Karpas-422 (cell line): ENCODE data around the gene KAZN. TPM values are rescaled to one million over a fixed set of nuclear protein-coding genes. Genes with fewer than 3 reads are reported as not detected.

Experiments
- DNase-seq: peaks from one replicate; pipeline ENCODE4 v3.0.0-alpha.2; 2015
- H2AFZ ChIP-seq: fragments of 200-600 bp; sonication (generic); 2 replicates; pipeline ENCODE4 v1.6.1; 2014; ENCODE audit warnings: antibody characterized with exemption, low read length, mixed read lengths
- H3K27ac ChIP-seq: fragments of 200-600 bp; sonication (generic); 2 replicates; pipeline ENCODE4 v1.5.1; 2014; ENCODE audit warnings: mild to moderate bottlenecking, low read length, moderate library complexity
- H3K27me3 ChIP-seq: fragments of 200-600 bp; sonication (generic); 2 replicates; pipeline ENCODE4 v1.6.1; 2014; ENCODE audit warnings: low read length, mixed read lengths
- H3K36me3 ChIP-seq: fragments of 200-600 bp; sonication (generic); 2 replicates; pipeline ENCODE4 v1.6.1; 2014; ENCODE audit warnings: low read length, mixed read lengths; ENCODE audit not compliant: insufficient read depth
- H3K4me1 ChIP-seq: fragments of 200-600 bp; sonication (generic); 2 replicates; pipeline ENCODE4 v1.6.1; 2014; ENCODE audit warnings: mild to moderate bottlenecking, low read length, mixed read lengths
- H3K4me2 ChIP-seq: fragments of 200-600 bp; sonication (generic); 2 replicates; pipeline ENCODE4 v1.6.1; 2014; ENCODE audit warnings: low read length, low read depth, mild to moderate bottlenecking; ENCODE audit not compliant: poor library complexity, severe bottlenecking
- H3K4me3 ChIP-seq: fragments of 200-600 bp; sonication (generic); 2 replicates; pipeline ENCODE4 v1.5.1; 2014; ENCODE audit warnings: mild to moderate bottlenecking, antibody characterized with exemption, low read length, mixed read lengths
- H3K79me2 ChIP-seq: fragments of 200-600 bp; sonication (generic); 2 replicates; pipeline ENCODE4 v1.6.1; 2014; ENCODE audit warnings: mild to moderate bottlenecking, low read length, mixed read lengths
- H3K9ac ChIP-seq: fragments of 200-600 bp; sonication (generic); 2 replicates; pipeline ENCODE4 v1.6.0; 2014; ENCODE audit warnings: low read length
- H3K9me2 ChIP-seq: fragments of 200-600 bp; sonication (generic), shearing (Covaris generic); replicated peaks from 2 replicates; pipeline ENCODE4 v1.6.0; 2014; ENCODE audit warnings: mild to moderate bottlenecking, low read length, moderate library complexity; ENCODE audit not compliant: insufficient read depth
- H3K9me3 ChIP-seq: fragments of 300-700, 200-600 bp; sonication (generic); 2 replicates; pipeline ENCODE4 v1.6.1; 2014; ENCODE audit warnings: low read length, mixed read lengths
- H4K20me1 ChIP-seq: fragments of 200-600 bp; sonication (generic); 2 replicates; pipeline ENCODE4 v1.6.1; 2014; ENCODE audit warnings: mild to moderate bottlenecking, antibody characterized with exemption, low read length, low read depth; ENCODE audit not compliant: insufficient read depth
- total RNA-seq: library from RNA; depleted of rRNA; stranded (reverse); fragments of >200 nt; shearing (Covaris generic); gene quantifications from 2 replicates; pipeline ENCODE4 v1.2.3, GENCODE V29; 2014; ENCODE audit warnings: low replicate concordance

The KAZN gene
- total RNA-seq, 1 experiment from 2014 or later = not detected

DNA sequence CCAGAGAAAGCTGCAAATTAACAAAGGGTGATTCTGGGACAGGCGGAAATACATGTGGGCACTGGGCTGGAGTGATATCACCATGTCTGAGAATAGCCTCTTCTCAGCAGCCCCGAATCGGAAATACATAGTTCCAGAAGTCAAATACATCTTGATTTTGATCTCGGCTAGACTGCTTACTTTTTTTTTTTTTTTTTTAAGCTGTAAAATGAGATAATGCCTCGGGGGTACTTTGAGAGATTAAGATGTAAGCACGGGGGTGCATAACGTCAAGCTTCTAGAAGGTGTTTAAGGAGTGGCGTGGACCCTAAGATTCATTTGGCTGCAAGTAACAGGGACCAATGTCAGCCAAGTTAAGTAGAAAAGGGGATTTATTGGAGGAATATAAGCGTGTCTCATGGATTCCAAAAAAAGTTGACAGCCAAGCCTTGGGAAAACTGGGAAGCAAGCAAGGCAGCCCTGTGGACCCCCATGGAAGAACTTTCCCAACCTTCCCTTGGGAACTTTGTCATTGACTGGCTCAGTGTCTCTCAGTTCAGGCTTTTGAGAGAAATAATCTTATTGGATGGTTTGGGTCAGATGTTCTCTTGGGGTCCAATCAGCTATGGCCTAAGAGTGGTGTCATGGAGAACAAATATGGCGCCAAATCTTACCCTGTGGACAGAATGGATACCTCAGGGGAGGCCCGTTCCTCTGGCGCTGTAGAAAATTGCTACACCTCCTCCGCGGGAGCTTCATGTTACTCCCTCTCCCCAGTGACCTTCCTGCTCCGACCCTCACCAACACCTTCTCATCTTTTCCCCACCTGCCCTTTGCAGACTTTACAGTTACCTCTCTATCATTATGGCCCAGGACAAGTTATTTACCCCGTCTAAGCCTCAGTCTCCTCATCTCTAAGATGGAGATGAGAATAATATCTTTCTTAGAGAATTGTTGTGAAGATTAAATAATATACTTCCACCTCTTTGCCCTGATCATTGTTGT lies 186.6 kb downstream of the KAZN start:
- Histone ChIP-seq H4K20me1 (no peaks in the 10 kb centered on the region), H3K27me3 (no peaks in the 10 kb centered on the region), H3K79me2 (no peaks in the 10 kb centered on the region), H3K9me2 (no peaks in the 10 kb centered on the region), H3K4me1 (no peaks in the 10 kb centered on the region), H3K9ac (no peak overlapping the region), H3K4me3 (no peak overlapping the region), H3K27ac (no peak overlapping the region), H3K36me3 (no peaks in the 10 kb centered on the region), H2AFZ (no peak overlapping the region), H3K4me2 (no peak overlapping the region), H3K9me3 (no peaks in the 10 kb centered on the region)
- no peak for DNase-seq

DNA sequence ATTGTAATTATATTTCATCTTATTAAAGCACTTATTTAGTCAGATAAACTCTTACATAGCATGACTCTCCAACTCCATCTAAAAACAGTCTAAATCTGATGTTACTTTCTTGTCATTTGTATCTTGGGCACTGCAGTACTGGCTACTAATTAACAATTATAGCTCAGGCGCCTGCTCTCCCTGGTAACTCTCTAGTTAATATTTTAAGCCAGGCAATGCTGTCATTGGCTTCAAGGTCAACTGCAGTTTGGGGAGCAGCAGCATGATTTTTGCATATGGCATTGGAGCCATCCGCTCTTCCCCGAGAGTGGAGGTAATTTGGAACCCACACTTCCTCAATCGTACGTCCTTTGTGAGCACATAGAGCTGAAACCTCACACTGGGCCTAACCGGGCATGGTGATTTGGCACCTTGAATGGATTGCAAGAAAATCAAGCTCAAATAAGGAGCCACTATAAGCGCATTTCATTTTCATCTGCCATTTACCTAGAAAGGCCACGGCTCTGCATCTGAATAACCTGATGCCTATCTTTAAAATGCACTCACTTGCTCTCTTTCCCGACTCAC lies 187.7 kb downstream of the KAZN start:
- Histone ChIP-seq H3K79me2 (no peaks in the 10 kb centered on the region), H3K4me3 (no peak overlapping the region)

DNA sequence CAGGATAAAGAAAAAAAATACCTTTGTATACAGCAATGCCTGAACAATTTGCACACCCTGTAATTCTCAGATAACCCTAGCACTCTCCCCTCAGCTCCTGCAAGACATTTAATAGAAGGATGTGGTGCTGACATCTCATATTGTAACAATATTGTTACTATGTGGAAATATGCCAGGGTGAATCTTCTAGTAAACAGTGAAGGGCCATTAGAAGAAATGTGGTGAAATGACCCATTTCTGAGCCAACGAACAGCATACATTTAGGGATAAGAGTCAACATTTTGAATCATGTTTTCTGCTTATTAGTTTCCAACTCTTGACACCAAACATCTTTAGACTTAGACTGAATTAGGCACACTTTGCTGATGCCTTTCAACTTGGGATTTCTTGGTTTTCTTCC lies 188.2 kb downstream of the KAZN start:
- no peak overlapping the region for H3K27ac ChIP-seq
- no peaks in the 10 kb centered on the region for H3K27me3 ChIP-seq
- no peaks in the 10 kb centered on the region for H3K9me2 ChIP-seq
- H2AFZ ChIP-seq = no peak overlapping the region
- no peaks in the 10 kb centered on the region for H3K36me3 ChIP-seq
- DNase-seq = no peak
- no peaks in the 10 kb centered on the region for H3K79me2 ChIP-seq
- no peaks in the 10 kb centered on the region for H3K9me3 ChIP-seq
- no peak overlapping the region for H3K4me2 ChIP-seq
- no peak overlapping the region for H3K4me3 ChIP-seq
- no peaks in the 10 kb centered on the region for H3K4me1 ChIP-seq
- no peak overlapping the region for H3K9ac ChIP-seq
- no peaks in the 10 kb centered on the region for H4K20me1 ChIP-seq

More for the DNA sequence above, 187.7 kb downstream of the KAZN start:
- no peak overlapping the region for H3K9ac ChIP-seq
- H3K4me2 ChIP-seq = no peak overlapping the region
- H4K20me1 ChIP-seq = no peaks in the 10 kb centered on the region
- DNase-seq = no peak
- no peaks in the 10 kb centered on the region for H3K36me3 ChIP-seq
- H2AFZ ChIP-seq = no peak overlapping the region
- H3K9me3 ChIP-seq = no peaks in the 10 kb centered on the region
- no peak overlapping the region for H3K27ac ChIP-seq
- H3K9me2 ChIP-seq = no peaks in the 10 kb centered on the region
- H3K27me3 ChIP-seq = no peaks in the 10 kb centered on the region
- H3K4me1 ChIP-seq = no peaks in the 10 kb centered on the region

DNA sequence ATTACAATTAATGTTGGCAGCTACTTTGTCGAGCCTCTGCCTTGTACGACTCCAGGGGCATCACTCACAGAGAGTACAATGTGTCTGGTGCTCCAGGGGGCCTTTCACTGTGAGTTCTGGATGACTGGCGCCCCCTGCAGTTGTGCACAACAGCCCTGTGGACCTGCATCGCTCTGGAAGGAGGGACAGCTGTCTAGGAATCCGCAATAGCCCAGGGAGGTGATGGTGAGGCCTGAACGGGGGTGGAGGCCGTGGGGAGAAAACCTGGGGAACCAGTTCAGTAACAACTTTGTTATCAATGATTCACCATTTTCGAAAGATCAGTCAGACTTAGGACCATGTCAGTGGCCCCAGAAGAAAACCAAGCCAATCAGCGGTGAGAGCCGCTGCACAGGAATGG lies 189.1 kb downstream of the KAZN start:
- Histone ChIP-seq H4K20me1 (no peaks in the 10 kb centered on the region), H3K4me3 (no peak overlapping the region), H3K4me2 (no peak overlapping the region), H2AFZ (no peak overlapping the region), H3K27ac (no peak overlapping the region), H3K9me2 (no peaks in the 10 kb centered on the region), H3K36me3 (no peaks in the 10 kb centered on the region), H3K79me2 (no peaks in the 10 kb centered on the region), H3K27me3 (no peaks in the 10 kb centered on the region), H3K9me3 (no peaks in the 10 kb centered on the region), H3K4me1 (no peaks in the 10 kb centered on the region), H3K9ac (no peak overlapping the region)
- DNase-seq = no peak

DNA sequence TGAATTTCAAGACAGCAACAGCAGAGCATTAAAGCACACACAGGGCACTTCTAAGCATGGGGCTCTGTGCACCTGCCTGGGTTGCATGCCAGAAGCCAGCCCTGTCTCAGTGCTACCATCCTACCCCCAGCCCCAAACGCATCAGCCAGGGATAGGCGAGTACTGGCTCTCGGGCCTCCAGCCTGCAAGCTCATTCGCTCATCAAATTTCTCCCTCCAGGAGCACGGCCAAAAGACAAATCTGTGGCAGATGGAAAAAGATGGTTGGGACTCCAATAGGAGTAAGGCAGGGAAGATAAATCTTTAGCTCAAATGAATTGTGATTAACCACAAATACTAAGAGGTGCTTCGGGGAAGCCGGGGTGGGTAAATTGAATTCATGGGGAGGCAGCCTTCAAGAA lies 189.6 kb downstream of the KAZN start:
- Histone ChIP-seq H4K20me1 (no peaks in the 10 kb centered on the region), H3K4me3 (no peak overlapping the region), H2AFZ (no peak overlapping the region), H3K27ac (no peak overlapping the region), H3K9ac (no peak overlapping the region), H3K36me3 (no peaks in the 10 kb centered on the region), H3K4me2 (no peak overlapping the region), H3K4me1 (no peaks in the 10 kb centered on the region), H3K9me2 (no peaks in the 10 kb centered on the region), H3K79me2 (no peaks in the 10 kb centered on the region), H3K27me3 (no peaks in the 10 kb centered on the region), H3K9me3 (no peaks in the 10 kb centered on the region)
- no peak for DNase-seq

DNA sequence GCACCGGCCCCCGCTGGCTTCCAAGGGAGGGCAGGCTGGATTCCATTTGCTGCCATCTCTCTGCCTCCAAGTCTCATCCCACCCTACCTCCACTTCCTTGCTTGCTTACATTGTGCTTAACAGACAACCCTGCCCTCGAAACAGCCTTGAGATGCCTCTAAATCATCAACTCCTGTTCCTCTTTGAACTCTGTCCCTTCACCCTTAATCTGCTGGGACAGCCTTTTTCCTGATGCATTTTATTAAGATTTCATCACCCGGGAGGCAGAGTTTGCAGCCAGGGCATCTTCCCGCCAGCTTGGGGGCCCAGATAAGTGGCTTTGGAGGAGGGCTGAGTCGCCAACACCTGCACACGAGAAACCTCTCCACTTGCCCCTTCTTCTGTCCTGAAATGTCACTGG lies 192.5 kb downstream of the KAZN start:
- H4K20me1 ChIP-seq = no peaks in the 10 kb centered on the region
- no peak overlapping the region for H3K4me2 ChIP-seq
- no peak overlapping the region for H3K27ac ChIP-seq
- no peaks in the 10 kb centered on the region for H3K9me2 ChIP-seq
- no peaks in the 10 kb centered on the region for H3K36me3 ChIP-seq
- H3K79me2 ChIP-seq = no peaks in the 10 kb centered on the region
- no peaks in the 10 kb centered on the region for H3K9me3 ChIP-seq
- no peak overlapping the region for H2AFZ ChIP-seq
- no peaks in the 10 kb centered on the region for H3K27me3 ChIP-seq
- no peaks in the 10 kb centered on the region for H3K4me1 ChIP-seq
- H3K4me3 ChIP-seq = no peak overlapping the region
- H3K9ac ChIP-seq = no peak overlapping the region
- no peak for DNase-seq

DNA sequence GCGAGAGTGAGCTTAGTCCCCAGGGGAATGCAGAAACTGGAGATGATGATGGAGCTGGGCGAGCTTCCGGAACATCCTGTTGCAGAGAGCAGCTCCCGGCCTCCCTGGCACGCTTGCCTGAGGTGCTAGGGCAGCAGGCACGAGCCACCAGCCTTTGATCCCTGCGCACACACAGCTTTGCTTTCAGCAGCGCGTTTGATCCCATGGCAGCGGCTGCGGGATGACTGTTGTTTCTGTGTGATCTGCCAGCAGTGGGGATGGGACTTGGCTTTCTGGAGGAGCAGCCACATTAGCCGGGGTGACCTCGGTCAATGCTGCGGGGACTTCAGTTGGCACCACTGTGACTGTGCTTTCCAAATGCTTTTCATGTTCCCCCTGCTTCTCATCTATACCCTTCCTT lies 193.2 kb downstream of the KAZN start:
- Histone ChIP-seq H2AFZ (no peak overlapping the region), H3K79me2 (no peaks in the 10 kb centered on the region), H3K4me1 (no peaks in the 10 kb centered on the region), H3K9me2 (no peaks in the 10 kb centered on the region), H3K27ac (no peak overlapping the region), H3K4me2 (no peak overlapping the region), H3K9ac (no peak overlapping the region), H3K4me3 (no peak overlapping the region), H3K27me3 (no peaks in the 10 kb centered on the region), H4K20me1 (no peaks in the 10 kb centered on the region), H3K9me3 (no peaks in the 10 kb centered on the region), H3K36me3 (no peaks in the 10 kb centered on the region)
- no peak for DNase-seq

DNA sequence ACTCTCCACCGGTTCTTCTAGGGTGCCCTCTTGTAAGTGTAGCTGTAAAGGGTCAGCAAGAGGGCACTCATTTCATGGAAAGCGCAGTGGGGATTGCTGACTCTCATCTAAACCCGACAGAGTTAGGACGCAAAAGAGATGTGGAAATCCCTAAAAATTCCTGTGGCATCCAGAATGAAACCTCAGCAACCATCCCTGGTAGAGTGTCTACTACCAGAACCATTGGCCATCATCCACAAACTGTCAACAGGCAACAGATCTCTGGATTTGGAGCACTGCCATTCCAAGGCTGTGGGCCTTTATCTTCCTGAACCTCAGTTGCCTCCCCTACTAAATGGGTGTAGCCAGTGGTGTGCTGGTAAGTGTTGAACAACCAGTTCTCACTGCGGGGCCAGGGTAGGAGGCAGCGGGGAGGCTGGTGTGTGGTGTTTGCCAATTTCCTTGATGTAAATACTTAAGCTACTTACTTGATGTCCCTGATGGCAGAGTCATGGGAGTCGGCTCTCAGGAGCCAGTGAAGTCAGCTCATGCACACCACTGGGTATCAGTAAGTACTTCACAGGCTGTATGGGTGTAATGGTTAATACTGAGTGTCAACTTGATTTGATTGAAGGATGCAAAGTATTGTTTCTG lies 195.8 kb downstream of the KAZN start:
- Histone ChIP-seq H3K9ac (no peak overlapping the region), H3K9me3 (no peaks in the 10 kb centered on the region), H3K36me3 (no peaks in the 10 kb centered on the region), H3K27me3 (no peaks in the 10 kb centered on the region), H3K4me2 (no peak overlapping the region), H3K4me1 (no peaks in the 10 kb centered on the region), H3K27ac (no peak overlapping the region), H3K4me3 (no peak overlapping the region), H3K9me2 (no peaks in the 10 kb centered on the region), H4K20me1 (no peaks in the 10 kb centered on the region), H2AFZ (no peak overlapping the region), H3K79me2 (no peaks in the 10 kb centered on the region)
- no peak for DNase-seq
